ENCODE measurements around the gene SYNDIG1. TPM values are rescaled to one million over a fixed set of nuclear protein-coding genes. Genes with fewer than 3 reads are reported as not detected.

Gene SYNDIG1
- total RNA-seq, 1 experiment from 2014 or later, result 17.9 TPM

GRCh38 chr20:24468401-24469115, 871 bp upstream of the SYNDIG1 start:
- no peaks in the 10 kb centered on the region for H3K36me3 ChIP-seq (ENCODE audit: insufficient read depth, low read length, poor library complexity, severe bottlenecking)
- POLR2A ChIA-PET (ENCODE audit: low non-redundant PET), result interaction anchor here (0.6 kb wide), 2 partner anchors 218 to 790 kb away, joined by 3 read pairs; no protein-coding TSS in a partner anchor
- peaks cover 17% of the 10 kb centered on the region for H3K4me1 ChIP-seq (ENCODE audit: insufficient read depth, low read length, poor library complexity, severe bottlenecking)
- H3K4me3 ChIP-seq (ENCODE audit: low read depth, low read length, poor library complexity, severe bottlenecking), result peak overlapping the region; percentile 71
- H3K27me3 ChIP-seq (replicated peaks; ENCODE audit: insufficient read depth, low read depth, low read length, poor library complexity), result peaks cover 40% of the 10 kb centered on the region
- DNase-seq (ENCODE audit: low spot score), result no peak
- BruUV-seq (replicated peaks), result no TSS peak
- no peaks in the 10 kb centered on the region for H3K9me3 ChIP-seq (ENCODE audit: low read depth, low read length, poor library complexity, severe bottlenecking)
- peak overlapping the region; percentile 71 for H3K27ac ChIP-seq (ENCODE audit: low read depth, low read length, poor library complexity, severe bottlenecking)
- no peak for TF ChIP-seq EZH2 (IDR thresholded peaks at IDR 0.05; ENCODE audit: borderline replicate concordance, low read depth, low read length, poor library complexity, severe bottlenecking)
- no peak for TF ChIP-seq CTCF (conservative IDR thresholded peaks at IDR 0.05; ENCODE audit: low read depth, low read length)
- intact Hi-C loops (cut with micrococcal nuclease; ENCODE audit: unreplicated experiment), result no loop called here
- CTCF ChIA-PET, result no interaction called here

- peak; percentile 32 for DNase-seq (ENCODE audit: low spot score)
- peaks cover 16% of the 10 kb centered on the region for H3K4me1 ChIP-seq (ENCODE audit: insufficient read depth, low read length, poor library complexity, severe bottlenecking)
- ChIA-PET POLR2A (ENCODE audit: low non-redundant PET) (no interaction called here), CTCF (no interaction called here)
- TF ChIP-seq CTCF (conservative IDR thresholded peaks at IDR 0.05; ENCODE audit: low read depth, low read length) (no peak), EZH2 (IDR thresholded peaks at IDR 0.05; ENCODE audit: borderline replicate concordance, low read depth, low read length, poor library complexity, severe bottlenecking) (peak; percentile 42)
- H3K4me3 ChIP-seq (ENCODE audit: low read depth, low read length, poor library complexity, severe bottlenecking), result peak overlapping the region; percentile 71
- H3K27ac ChIP-seq (ENCODE audit: low read depth, low read length, poor library complexity, severe bottlenecking), result peak overlapping the region; percentile 71
- intact Hi-C loops (cut with micrococcal nuclease; ENCODE audit: unreplicated experiment), result loop anchor here (5.0 to 10.0 kb wide), 2 partner anchors 177 to 315 kb away; no protein-coding TSS in a partner anchor
- no peaks in the 10 kb centered on the region for H3K36me3 ChIP-seq (ENCODE audit: insufficient read depth, low read length, poor library complexity, severe bottlenecking)
- no TSS peak for BruUV-seq (replicated peaks)
- no peaks in the 10 kb centered on the region for H3K9me3 ChIP-seq (ENCODE audit: low read depth, low read length, poor library complexity, severe bottlenecking)
- peaks cover 40% of the 10 kb centered on the region for H3K27me3 ChIP-seq (replicated peaks; ENCODE audit: insufficient read depth, low read depth, low read length, poor library complexity)
Measured at GRCh38 chr20:24469894-24470745, 691 bp downstream of the SYNDIG1 start.

GRCh38 chr20:24470746-24471582, 1.5 kb downstream of the SYNDIG1 start:
- ChIA-PET CTCF (no interaction called here), POLR2A (ENCODE audit: low non-redundant PET) (no interaction called here)
- Histone ChIP-seq H3K4me3 (ENCODE audit: low read depth, low read length, poor library complexity, severe bottlenecking) (peak overlapping the region; percentile 71), H3K27ac (ENCODE audit: low read depth, low read length, poor library complexity, severe bottlenecking) (peak overlapping the region; percentile 71), H3K4me1 (ENCODE audit: insufficient read depth, low read length, poor library complexity, severe bottlenecking) (peaks cover 16% of the 10 kb centered on the region), H3K9me3 (ENCODE audit: low read depth, low read length, poor library complexity, severe bottlenecking) (no peaks in the 10 kb centered on the region), H3K27me3 (replicated peaks; ENCODE audit: insufficient read depth, low read depth, low read length, poor library complexity) (peaks cover 40% of the 10 kb centered on the region), H3K36me3 (ENCODE audit: insufficient read depth, low read length, poor library complexity, severe bottlenecking) (no peaks in the 10 kb centered on the region)
- BruUV-seq (replicated peaks), result no TSS peak
- TF ChIP-seq CTCF (conservative IDR thresholded peaks at IDR 0.05; ENCODE audit: low read depth, low read length) (no peak), EZH2 (IDR thresholded peaks at IDR 0.05; ENCODE audit: borderline replicate concordance, low read depth, low read length, poor library complexity, severe bottlenecking) (peak; percentile 47)
- peak; percentile 35 for DNase-seq (ENCODE audit: low spot score)
- intact Hi-C loops (cut with micrococcal nuclease; ENCODE audit: unreplicated experiment), result loop anchor here (5.0 to 10.0 kb wide), 2 partner anchors 176 to 314 kb away; no protein-coding TSS in a partner anchor

Data from A673 (cell line).